NCI-H2081 treated with DMSO at 0.1 percent for 48 hours (cell line): ENCODE data around the gene HK2.
"Not testable (repeated sequence)": the region's sequence is repeated elsewhere in the genome, so short reads cannot be mapped to it uniquely, and the experiment has no call there.

Experiments used
- DNase-seq: peaks from one replicate; lab custom pipeline; 2025; lab: John Stamatoyannopoulos, UW

HK2 gene

GRCh38 chr2:74834792-74835755 is 1.1 kb downstream of the HK2 start:
- DNase-seq = no peak

GRCh38 chr2:74835831-74836674 is 2.1 kb downstream of the HK2 start:
- DNase-seq = peak; percentile 54

- DNase-seq = no peak
These were observed 2.9 kb downstream of the HK2 start for GRCh38 chr2:74836675-74837401.

- DNase-seq = no peak
These were observed 7.7 kb downstream of the HK2 start for GRCh38 chr2:74841641-74842040.

- DNase-seq = no peak
These were observed 9.5 kb downstream of the HK2 start for GRCh38 chr2:74843433-74843832.

- DNase-seq = no peak
These were observed 10.0 kb downstream of the HK2 start for GRCh38 chr2:74843899-74844298.

GRCh38 chr2:74844752-74845151 is 10.8 kb downstream of the HK2 start:
- no peak for DNase-seq

- peak; percentile 6 for DNase-seq
These were observed 11.4 kb downstream of the HK2 start for GRCh38 chr2:74845217-74845751.

- DNase-seq = no peak
These were observed 12.1 kb downstream of the HK2 start for GRCh38 chr2:74845991-74846390.

- no peak for DNase-seq
These were observed 12.6 kb downstream of the HK2 start for GRCh38 chr2:74846481-74846880.

- DNase-seq = no peak
These were observed 13.3 kb downstream of the HK2 start for GRCh38 chr2:74847070-74847858.

GRCh38 chr2:74849228-74849892 is 15.4 kb downstream of the HK2 start:
- DNase-seq = no peak

GRCh38 chr2:74850496-74851190 is 16.7 kb downstream of the HK2 start:
- no peak for DNase-seq

- DNase-seq = no peak
These were observed 17.3 kb downstream of the HK2 start for GRCh38 chr2:74851191-74851566.

- not testable (repeated sequence) for DNase-seq
These were observed 19.4 kb downstream of the HK2 start for GRCh38 chr2:74853360-74853759.

- DNase-seq = no peak
These were observed 20.5 kb downstream of the HK2 start for GRCh38 chr2:74854401-74854800.

- not testable (repeated sequence) for DNase-seq
These were observed 21.3 kb downstream of the HK2 start for GRCh38 chr2:74855114-74855707.

- no peak for DNase-seq
These were observed 22.2 kb downstream of the HK2 start for GRCh38 chr2:74856004-74856578.

- DNase-seq = no peak
These were observed 22.7 kb downstream of the HK2 start for GRCh38 chr2:74856599-74856998.
